Endothelial cell of umbilical vein (primary cell): Measurements from ENCODE around the gene IGFBP2. TPM values are rescaled to one million over a fixed set of nuclear protein-coding genes. Genes with fewer than 3 reads are reported as not detected.

Source experiments
- BruUV-seq: library from RNA; stranded (reverse); fragments of 400-500 nt; replicated peaks from 2 replicates; lab custom pipeline; 2021; lab: Mats Ljungman, UMichigan
- CTCF ChIA-PET: fragments of 300-600, 350-600 bp; sonication (Branson Sonifier 250); formaldehyde crosslinking; loops from one replicate; lab custom pipeline; 2021; ENCODE audit warnings: antibody characterized with exemption, inconsistent platforms; lab: Charles Lee
- POLR2A ChIA-PET: fragments of 300-600, 350-600 bp; sonication (Branson Sonifier 250); formaldehyde crosslinking; loops from one replicate; lab custom pipeline; 2021; ENCODE audit warnings: antibody characterized with exemption, inconsistent platforms; lab: Charles Lee
- DNase-seq: peaks from one replicate; pipeline ENCODE4 v3.0.0-alpha.2; 2011; ENCODE audit warnings: low read depth, low spot score
- FAIRE-seq: peaks from 2 replicates; lab custom pipeline; 2011; peaks lifted over from hg19 to GRCh38; lab: Jason Lieb, UNC
- H2AFZ ChIP-seq: 2 replicates; pipeline ENCODE4 v1.6.0; 2012; ENCODE audit warnings: low read depth, low read length, control low read depth, inconsistent platforms
- H3K27ac ChIP-seq: 2 replicates; pipeline ENCODE4 v1.5.1; 2011; ENCODE audit warnings: low read depth, mild to moderate bottlenecking, control low read depth, low read length, moderate library complexity; ENCODE audit not compliant: insufficient read depth
- H3K27me3 ChIP-seq, 2 experiments: 2 replicates each; pipeline versions ENCODE4 v1.6.0 to v1.6.1; 2011; ENCODE audit warnings: low read length in 2 of 2, mixed read lengths in 1 of 2; ENCODE audit not compliant: control insufficient read depth in 2 of 2, insufficient read depth in 2 of 2
- H3K36me3 ChIP-seq, 2 experiments: 2 replicates in 1 of 2; 3 replicates in 1 of 2; pipeline ENCODE4 v1.5.1; 2011; ENCODE audit warnings: low read length in 2 of 2, mild to moderate bottlenecking in 1 of 2, moderate library complexity in 1 of 2; ENCODE audit not compliant: control insufficient read depth in 2 of 2, insufficient read depth in 2 of 2; ENCODE audit errors: extremely low read depth in 1 of 2
- H3K4me1 ChIP-seq: 3 replicates; pipeline ENCODE4 v1.5.1; 2011; ENCODE audit warnings: mild to moderate bottlenecking, low read length; ENCODE audit not compliant: control insufficient read depth, insufficient read depth; ENCODE audit errors: extremely low read depth
- H3K4me2 ChIP-seq: 2 replicates; pipeline ENCODE4 v1.6.1; 2011; ENCODE audit warnings: low read length, control low read depth, mixed read lengths; ENCODE audit not compliant: insufficient read depth
- H3K4me3 ChIP-seq, 3 experiments: fragments of 200-600 bp in 1 of 3; sonication (generic), shearing (Covaris generic) in 1 of 3; replicated peaks in 1 of 3; 2 replicates each; pipeline ENCODE4 v1.5.1; 2011 to 2016; ENCODE audit warnings: control low read depth in 3 of 3, low read length in 3 of 3, mild to moderate bottlenecking in 2 of 3, inconsistent platforms in 1 of 3, low read depth in 1 of 3, moderate library complexity in 1 of 3; ENCODE audit not compliant: insufficient read depth in 1 of 3
- H3K79me2 ChIP-seq: 2 replicates; pipeline ENCODE4 v1.6.0; 2012; ENCODE audit warnings: low read length, inconsistent platforms; ENCODE audit not compliant: control insufficient read depth, insufficient read depth
- H3K9ac ChIP-seq: replicated peaks from 2 replicates; pipeline ENCODE3; 2011; ENCODE audit warnings: low read length, control low read depth; ENCODE audit not compliant: insufficient read depth; ENCODE audit errors: extremely low read depth
- H3K9me1 ChIP-seq: replicated peaks from 3 replicates; pipeline ENCODE4 v1.6.0; 2011; ENCODE audit warnings: mild to moderate bottlenecking, low read length; ENCODE audit not compliant: control insufficient read depth, insufficient read depth; ENCODE audit errors: extremely low read depth
- H3K9me3 ChIP-seq: replicated peaks from 2 replicates; pipeline ENCODE4 v1.5.1; 2012; ENCODE audit warnings: low read length, inconsistent platforms; ENCODE audit not compliant: control insufficient read depth, insufficient read depth
- H4K20me1 ChIP-seq: replicated peaks from 2 replicates; pipeline ENCODE3; 2011; ENCODE audit warnings: mild to moderate bottlenecking, low read length; ENCODE audit not compliant: control insufficient read depth, insufficient read depth; ENCODE audit errors: extremely low read depth
- EZH2 ChIP-seq: IDR thresholded peaks from 2 replicates; pipeline ENCODE4 v1.6.1; 2012; ENCODE audit warnings: borderline replicate concordance, low read depth, mild to moderate bottlenecking, moderate library complexity, low read length, inconsistent platforms; ENCODE audit not compliant: severe bottlenecking
- GATA2 ChIP-seq: IDR thresholded peaks from 2 replicates; pipeline ENCODE4 v1.7.0; 2011; ENCODE audit warnings: low read depth, mild to moderate bottlenecking, moderate library complexity, mixed read lengths, low read length; ENCODE audit not compliant: insufficient read length, insufficient read depth
- JUN ChIP-seq: IDR thresholded peaks from 2 replicates; pipeline ENCODE4 v1.6.1; 2011; ENCODE audit warnings: borderline replicate concordance, low read depth; ENCODE audit not compliant: insufficient read length, insufficient read depth
- POLR2A ChIP-seq: IDR thresholded peaks from 2 replicates; pipeline ENCODE4 v1.6.1; 2012; ENCODE audit warnings: low read depth, mild to moderate bottlenecking, control low read depth, low read length
- POLR2AphosphoS5 ChIP-seq: IDR thresholded peaks from 2 replicates; pipeline ENCODE4 v1.6.1; 2012; ENCODE audit warnings: low read depth, mild to moderate bottlenecking, control low read depth, low read length, moderate library complexity; ENCODE audit not compliant: insufficient read depth
- dilution Hi-C: fragments of 300-500 bp; cut with MboI; formaldehyde crosslinking; loops from one replicate; pipeline ENCODE4 v1.15.0; 2019; ENCODE audit warnings: low sequenced_read_pairs; ENCODE audit not compliant: extremely low pct_ligation_motif_present
- intact Hi-C: fragments of 100-400 bp; cut with micrococcal nuclease; formaldehyde crosslinking; loops from one replicate; pipeline ENCODE4 v1.10.0; 2022
- polyA plus RNA-seq, 4 experiments: library from polyadenylated mRNA; depleted of rRNA in 3 of 4; stranded (reverse) in 3 of 4; unstranded in 1 of 4; fragments of >200 nt; gene quantifications; 2 replicates each; pipeline versions ENCODE4 v1.2.1 to v1.2.3, GENCODE V29; 2011 to 2012; ENCODE audit warnings: missing spikeins in 1 of 4
- total RNA-seq: library from RNA; stranded (reverse); gene quantifications from 2 replicates; pipeline ENCODE4 v1.2.3, GENCODE V29; 2021
- TF ChIP-seq, protein P1 (sequence below), 2 donors: IDR thresholded peaks; 1 replicate in 1 of 2; 2 replicates in 1 of 2; pipeline ENCODE4 v1.5.1; 2011; ENCODE audit warnings: low read length in 2 of 2, mild to moderate bottlenecking in 2 of 2, moderate library complexity in 2 of 2, control low read depth in 1 of 2, inconsistent platforms in 1 of 2, low read depth in 1 of 2; ENCODE audit not compliant: insufficient read depth in 1 of 2; ENCODE audit errors: extremely low read depth in 1 of 2

The IGFBP2 gene
- total and polyA plus RNA-seq, 2 donors (not counting 3 experiments of a cell fraction or from before 2014, with no cell fraction given) = 212 to 261 TPM

DNA sequence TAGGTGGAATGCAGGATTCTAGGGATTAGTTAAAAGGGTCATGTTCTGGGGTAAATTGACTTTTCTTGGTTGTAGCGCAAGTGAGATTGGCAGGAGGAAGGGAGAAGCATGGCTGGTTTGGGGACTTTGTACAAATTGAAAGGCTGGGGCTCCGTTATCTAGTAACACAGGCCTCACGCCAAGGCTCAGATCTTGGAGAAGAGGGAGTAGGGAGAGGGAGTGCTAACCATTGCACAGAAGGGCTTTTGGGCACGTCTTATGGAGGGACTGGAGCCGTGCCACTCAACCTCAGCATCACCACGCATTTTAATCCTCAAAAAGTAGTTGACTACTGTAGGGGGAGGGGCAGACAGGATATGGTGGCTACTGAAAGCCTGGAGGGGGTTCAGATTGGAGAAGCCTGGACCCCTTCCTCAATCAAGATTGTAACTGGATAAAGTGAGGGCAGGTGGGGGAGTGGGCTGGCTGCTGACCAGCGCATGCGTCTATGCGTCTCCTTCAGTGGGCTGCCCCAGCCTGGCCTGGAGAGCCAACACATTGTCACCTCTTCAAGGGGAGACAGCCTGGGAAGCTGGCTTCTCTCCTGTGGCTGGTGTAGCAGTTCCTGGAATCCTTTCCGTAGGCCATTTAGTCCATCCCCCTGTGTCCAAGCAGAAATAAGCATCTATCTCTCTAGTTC is 47.9 kb downstream of the IGFBP2 start:
- dilution Hi-C loops (no loop called here), intact Hi-C loops (no loop called here)
- H3K79me2 ChIP-seq = no peaks in the 10 kb centered on the region
- no peaks in the 10 kb centered on the region for H3K4me1 ChIP-seq
- ChIA-PET POLR2A (no interaction called here), CTCF (interaction anchor here (1.4 to 7.1 kb wide), 5 partner anchors 14 to 1032 kb away, joined by 3 to 73 read pairs (median 20); no protein-coding TSS in a partner anchor)
- no peak overlapping the region for H3K4me3 ChIP-seq
- H3K4me2 ChIP-seq = no peak overlapping the region
- no peaks in the 10 kb centered on the region for H4K20me1 ChIP-seq
- H2AFZ ChIP-seq = no peak overlapping the region
- no TSS peak for BruUV-seq
- H3K9me1 ChIP-seq = no peaks in the 10 kb centered on the region
- H3K27me3 ChIP-seq = peaks cover 0 to 13% of the 10 kb centered on the region in 2 experiments
- H3K9ac ChIP-seq = no peak overlapping the region
- DNase-seq (no peak), FAIRE-seq (no peak)
- TF ChIP-seq JUN (no peak), GATA2 (no peak), POLR2A (no peak), POLR2AphosphoS5 (no peak), EZH2 (no peak)
- TF ChIP-seq, protein P1, sequence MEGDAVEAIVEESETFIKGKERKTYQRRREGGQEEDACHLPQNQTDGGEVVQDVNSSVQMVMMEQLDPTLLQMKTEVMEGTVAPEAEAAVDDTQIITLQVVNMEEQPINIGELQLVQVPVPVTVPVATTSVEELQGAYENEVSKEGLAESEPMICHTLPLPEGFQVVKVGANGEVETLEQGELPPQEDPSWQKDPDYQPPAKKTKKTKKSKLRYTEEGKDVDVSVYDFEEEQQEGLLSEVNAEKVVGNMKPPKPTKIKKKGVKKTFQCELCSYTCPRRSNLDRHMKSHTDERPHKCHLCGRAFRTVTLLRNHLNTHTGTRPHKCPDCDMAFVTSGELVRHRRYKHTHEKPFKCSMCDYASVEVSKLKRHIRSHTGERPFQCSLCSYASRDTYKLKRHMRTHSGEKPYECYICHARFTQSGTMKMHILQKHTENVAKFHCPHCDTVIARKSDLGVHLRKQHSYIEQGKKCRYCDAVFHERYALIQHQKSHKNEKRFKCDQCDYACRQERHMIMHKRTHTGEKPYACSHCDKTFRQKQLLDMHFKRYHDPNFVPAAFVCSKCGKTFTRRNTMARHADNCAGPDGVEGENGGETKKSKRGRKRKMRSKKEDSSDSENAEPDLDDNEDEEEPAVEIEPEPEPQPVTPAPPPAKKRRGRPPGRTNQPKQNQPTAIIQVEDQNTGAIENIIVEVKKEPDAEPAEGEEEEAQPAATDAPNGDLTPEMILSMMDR (IDR thresholded peaks at IDR 0.05; ENCODE audit: extremely low read depth in 1 of 2, insufficient read depth in 1 of 2, low read depth in 1 of 2, low read length in 2 of 2) = no peak
- H3K9me3 ChIP-seq = no peaks in the 10 kb centered on the region
- no peaks in the 10 kb centered on the region for H3K36me3 ChIP-seq
- no peak overlapping the region for H3K27ac ChIP-seq
